Astrocyte of the cerebellum (primary cell): Measurements from ENCODE around the gene HOXA7.

Experiments used
- DNase-seq: peaks from one replicate; pipeline ENCODE4 v3.0.0-alpha.2; 2011; ENCODE audit warnings: low read depth
- H3K4me3 ChIP-seq: 2 replicates; pipeline ENCODE4 v1.5.1; 2011; ENCODE audit warnings: mild to moderate bottlenecking, low read depth, low read length, moderate library complexity
- CTCF ChIP-seq: IDR thresholded peaks from 2 replicates; pipeline ENCODE4 v1.5.1; 2012; ENCODE audit warnings: low read length, low read depth, moderate library complexity, mild to moderate bottlenecking; ENCODE audit errors: missing control alignments
- in situ Hi-C: cut with HindIII; loops from 2 replicates; pipeline ENCODE4 v1.10.0; 2017; ENCODE audit warnings: low sequenced_read_pairs

HOXA7 gene

DNA sequence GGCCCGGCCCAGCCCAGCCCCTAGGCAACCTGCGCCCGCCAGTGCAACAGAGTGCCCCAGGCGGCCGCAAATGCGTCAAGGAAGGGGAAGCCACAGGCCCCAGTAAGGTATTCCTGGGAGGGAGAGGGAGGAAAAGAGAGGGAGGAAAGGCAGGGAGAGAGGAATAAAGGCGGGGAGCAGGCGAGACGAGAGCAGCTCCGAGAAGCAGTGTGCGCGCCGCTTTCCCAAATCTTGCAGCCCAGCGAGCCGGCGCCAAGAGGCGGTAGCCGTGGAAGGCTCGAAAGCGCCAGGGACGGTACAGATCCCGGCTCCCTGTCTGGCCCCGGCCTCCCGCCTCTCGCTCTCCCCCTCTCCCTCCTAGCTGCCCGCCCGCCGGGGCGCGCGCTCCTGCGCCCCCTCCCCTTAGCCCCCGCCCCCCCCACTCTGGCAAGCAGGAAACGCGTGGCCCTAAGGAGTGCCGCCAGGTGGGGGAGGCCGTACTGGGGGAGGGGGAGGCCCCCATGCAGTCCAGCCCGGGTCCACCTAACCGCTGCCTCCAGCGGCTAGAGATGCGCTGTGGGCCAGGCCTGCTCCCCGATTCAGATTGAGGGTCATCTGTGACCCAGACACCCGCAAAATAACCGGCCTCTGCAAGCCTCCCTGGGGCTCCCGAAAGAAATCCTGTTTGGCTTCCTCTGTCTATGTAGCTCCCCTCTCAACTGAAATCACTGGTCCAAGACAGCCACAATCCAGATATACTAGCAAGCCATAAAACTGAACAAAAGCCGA, 13.4 kb upstream of the HOXA7 start:
- in situ Hi-C loops = loop anchor here (25.0 kb wide), 1 partner anchor 1008 kb away; the partner anchor contains the start of gene NFE2L3
- no peak for TF ChIP-seq CTCF
- no peak overlapping the region for H3K4me3 ChIP-seq
- DNase-seq = no peak

GRCh38 chr7:27168265-27168947, 11.9 kb upstream of the HOXA7 start:
- no peak overlapping the region for H3K4me3 ChIP-seq
- no peak for DNase-seq
- TF ChIP-seq CTCF = no peak
- in situ Hi-C loops = loop anchor here (25.0 kb wide), 1 partner anchor 1006 kb away; the partner anchor contains the start of gene NFE2L3

DNA sequence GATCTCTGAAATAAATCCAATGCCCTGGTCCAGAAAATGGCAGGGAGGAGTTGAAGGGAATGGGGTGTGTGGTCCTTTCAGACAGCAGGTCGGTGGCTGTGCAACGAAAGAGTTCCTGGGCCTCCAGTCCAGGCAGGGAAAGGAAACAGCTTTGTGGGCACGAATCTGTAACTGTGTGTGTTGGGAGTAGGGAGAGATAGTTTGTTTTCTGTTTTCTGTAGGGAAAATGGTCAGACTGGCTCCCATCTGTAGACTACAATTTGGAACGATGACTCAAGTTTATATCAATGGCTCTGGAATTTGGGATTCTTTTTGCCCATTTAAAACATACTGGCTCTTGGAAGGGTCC, 11.4 kb upstream of the HOXA7 start:
- in situ Hi-C loops = loop anchor here (25.0 kb wide), 1 partner anchor 1006 kb away; the partner anchor contains the start of gene NFE2L3
- H3K4me3 ChIP-seq = no peak overlapping the region
- no peak for TF ChIP-seq CTCF
- DNase-seq = no peak

DNA sequence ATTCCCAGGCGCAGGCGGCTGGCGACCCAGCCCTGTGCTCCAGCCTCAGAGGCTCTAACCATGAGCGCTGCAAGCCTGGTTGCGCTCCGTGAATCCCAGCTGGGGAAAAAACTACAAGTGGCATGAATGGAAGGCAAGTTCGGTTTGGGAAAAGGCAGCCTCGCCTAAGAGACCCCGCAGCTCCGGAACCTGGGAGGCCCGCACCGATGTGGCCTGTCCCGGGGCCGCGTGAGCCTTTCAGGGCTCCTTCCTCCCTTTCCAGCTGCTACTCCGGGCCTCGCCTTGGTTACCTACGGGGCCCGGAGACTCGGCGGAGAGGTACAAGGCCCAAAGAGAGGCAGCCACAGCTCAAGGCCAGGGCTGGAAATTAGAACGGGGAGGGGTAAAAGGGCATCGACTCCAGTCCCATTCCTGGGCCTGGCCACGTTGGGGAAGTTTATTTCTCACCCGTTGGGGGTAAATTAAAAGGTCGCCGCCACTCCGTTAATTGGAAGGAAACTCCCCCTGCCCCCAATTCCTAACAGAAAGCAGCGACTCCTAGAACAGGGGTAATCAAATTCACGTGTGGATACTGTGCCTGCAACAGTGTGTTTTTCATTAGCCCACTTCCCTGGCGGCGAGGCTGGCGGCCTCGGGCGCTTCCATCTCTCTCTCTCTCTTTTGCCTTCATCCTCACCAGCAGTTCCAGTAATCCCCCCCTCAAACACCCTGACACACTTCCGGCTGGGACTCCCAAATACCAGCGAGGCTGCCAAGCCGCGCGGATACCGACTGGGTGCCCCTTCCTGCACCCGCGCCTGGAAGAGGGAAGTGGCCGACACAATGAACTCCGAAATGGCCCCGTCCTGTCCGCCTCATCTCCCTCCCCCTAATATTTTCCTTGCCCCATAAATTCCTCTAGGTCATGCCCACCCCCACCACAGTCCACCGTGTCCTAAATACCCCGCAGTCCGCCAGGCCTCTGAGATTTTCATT, 10.3 kb upstream of the HOXA7 start:
- H3K4me3 ChIP-seq = no peak overlapping the region
- no peak for DNase-seq
- in situ Hi-C loops = loop anchor here (25.0 kb wide), 1 partner anchor 1005 kb away; the partner anchor contains the start of gene NFE2L3
- TF ChIP-seq CTCF = no peak

DNA sequence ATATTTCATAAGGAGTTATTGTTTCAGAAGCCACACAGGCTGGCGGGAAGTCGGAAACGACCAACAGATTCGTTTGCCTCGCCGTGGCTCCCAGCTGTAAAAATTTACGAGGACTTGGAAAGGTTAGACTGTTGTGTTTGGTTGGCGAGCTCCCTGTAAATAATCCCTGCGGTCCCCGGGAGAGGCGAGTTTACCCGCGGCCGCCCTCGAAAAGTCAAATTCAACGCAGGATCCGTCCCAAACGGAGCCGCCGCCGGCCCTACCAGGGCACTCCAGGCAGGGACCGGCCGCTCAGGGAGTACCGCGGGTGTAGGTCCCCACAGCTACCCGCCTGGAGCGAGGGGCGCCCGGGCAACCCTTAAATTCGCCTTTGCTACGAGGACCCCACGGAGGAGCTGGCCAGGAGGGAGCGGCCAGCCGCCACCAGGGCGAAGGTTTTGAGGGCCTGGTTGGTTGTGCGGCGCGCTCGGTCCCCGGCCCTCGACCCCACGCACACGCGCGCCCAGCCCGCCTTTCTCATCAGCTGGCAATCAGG, 9.6 kb upstream of the HOXA7 start:
- no peak for DNase-seq
- in situ Hi-C loops = loop anchor here (25.0 kb wide), 1 partner anchor 1004 kb away; the partner anchor contains the start of gene NFE2L3
- TF ChIP-seq CTCF = no peak
- H3K4me3 ChIP-seq = no peak overlapping the region
